ENCODE results near the gene TMOD3.
"Not testable (repeated sequence)": the region's sequence is repeated elsewhere in the genome, so short reads cannot be mapped to it uniquely, and the experiment has no call there.

TMOD3 gene

DNA sequence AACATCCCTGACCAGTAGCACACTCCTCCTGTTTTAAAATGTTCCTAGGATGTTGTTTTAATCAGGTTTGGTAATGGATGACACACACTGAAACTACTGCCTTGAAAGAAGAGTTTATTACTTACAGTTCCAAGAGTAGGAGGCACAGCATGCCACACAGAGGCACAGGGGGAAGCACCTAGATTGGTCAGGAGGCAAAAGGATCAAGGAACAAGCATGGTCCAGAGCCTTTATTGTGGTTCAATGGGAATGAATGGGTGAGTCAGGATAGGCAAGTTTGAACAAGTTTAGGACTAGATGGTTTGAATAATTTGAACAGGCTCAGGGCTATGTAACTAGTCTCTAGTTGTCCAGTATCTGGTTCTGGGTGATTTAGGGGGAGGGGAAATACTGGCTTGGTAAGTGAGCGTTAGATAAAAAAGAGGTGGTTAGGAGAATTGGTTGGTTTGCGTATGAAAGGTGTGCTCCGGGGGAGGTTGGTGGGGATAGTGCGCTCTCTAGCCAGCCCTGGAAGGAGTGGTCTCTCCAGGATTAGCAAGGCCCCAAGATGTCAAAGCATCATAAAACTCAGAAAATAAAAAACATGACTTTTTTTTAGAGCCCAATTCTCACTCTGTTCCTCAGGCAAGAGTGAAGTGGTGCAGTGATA lies 35.1 kb downstream of the TMOD3 start:
- DNase-seq (ENCODE audit: low spot score) = no peak

DNA sequence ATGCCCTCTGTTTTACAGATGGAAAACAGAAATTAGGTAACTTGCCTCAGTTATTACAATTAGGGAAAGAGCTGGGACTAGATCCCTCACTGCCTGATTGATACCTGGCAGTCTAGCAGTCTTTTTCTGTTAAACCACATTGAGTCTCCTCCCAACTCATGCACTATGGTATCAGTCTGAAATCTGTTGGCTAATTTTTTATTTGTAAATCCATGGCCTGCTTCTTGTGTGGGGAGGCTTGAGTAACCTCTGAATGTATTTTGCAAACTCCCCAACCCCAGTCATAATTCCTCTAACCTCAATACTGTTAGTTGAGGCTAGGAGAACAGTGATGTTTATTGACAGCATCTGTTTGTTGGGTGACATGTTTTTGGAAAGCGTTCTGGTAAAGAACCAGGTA lies 35.9 kb downstream of the TMOD3 start:
- DNase-seq (ENCODE audit: low spot score) = no peak

DNA sequence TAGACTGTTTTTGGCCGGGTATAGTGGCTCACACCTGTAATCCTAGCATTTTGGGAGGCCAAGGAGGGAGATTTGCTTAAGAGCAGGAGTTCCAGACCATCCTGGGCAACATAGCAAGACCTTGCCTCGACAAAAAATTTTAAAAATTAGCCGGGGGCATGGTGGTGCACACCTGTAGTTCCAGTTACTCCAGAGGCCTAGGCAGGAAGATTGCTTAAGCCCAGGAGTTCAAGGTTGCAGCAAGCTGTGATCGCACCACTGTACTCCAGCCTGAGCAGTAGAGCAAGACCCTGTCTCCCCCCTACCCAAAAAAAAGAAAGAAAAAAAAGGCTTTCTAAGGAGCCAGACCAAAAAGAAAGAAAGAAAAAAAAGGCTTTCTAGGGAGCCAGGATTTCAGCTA lies 36.7 kb downstream of the TMOD3 start:
- DNase-seq (ENCODE audit: low spot score) = no peak

DNA sequence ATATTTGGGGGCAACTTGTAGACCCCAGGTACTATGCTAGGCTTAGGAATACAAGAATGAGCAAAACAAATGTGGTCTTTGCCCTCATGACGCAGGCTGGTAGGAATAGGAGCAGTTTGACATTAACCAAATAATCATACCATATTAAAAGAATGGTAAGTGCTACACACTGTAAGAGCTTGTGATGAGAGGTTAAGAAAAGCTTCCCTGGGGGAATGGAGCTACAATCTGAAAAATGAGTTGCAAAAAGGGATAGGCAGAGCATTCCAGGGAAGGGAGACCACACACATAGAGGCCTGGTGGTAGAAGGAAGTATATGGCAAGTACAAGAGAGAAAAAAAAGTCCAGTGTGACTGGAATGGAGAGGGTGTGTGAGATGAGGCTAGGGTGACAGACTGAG lies 37.3 kb downstream of the TMOD3 start:
- DNase-seq (ENCODE audit: low spot score) = no peak

DNA sequence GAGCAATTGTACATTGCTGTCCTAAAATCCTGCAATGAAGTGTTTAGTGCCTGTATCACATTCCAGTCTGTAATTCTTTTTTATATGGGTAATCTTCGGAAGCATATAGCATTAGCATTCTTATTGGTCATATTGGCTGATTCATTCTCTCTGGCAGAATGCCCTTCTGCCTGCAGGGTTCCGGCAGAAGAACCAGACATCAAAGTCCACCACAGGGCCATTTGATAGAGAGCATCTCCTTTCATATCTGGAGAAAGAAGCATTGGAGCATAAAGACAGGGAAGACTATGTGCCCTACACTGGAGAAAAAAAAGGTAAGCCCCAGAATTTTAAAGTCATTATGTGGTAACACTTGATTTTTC lies 39.6 kb downstream of the TMOD3 start:
- no peak for DNase-seq (ENCODE audit: low spot score)

DNA sequence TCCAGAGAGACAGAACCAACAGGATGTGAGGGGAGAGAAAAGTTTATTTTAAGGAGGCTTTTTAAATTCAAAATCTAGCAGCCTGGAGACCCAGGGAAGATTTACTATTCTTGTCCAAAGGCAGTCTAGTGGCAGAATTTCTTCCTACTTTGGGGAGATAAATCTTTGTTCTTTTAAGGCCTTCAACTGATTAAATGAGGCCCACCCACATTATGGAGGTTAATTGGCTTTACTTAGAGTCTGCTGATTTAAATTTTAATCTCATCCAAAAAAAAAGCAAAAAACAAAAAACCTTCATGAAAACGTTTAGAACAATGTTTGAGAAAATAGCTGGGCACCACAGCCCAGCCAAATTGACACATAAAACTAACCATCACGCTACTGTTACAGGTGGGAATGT lies 41.3 kb downstream of the TMOD3 start:
- DNase-seq (ENCODE audit: low spot score) = no peak

DNA sequence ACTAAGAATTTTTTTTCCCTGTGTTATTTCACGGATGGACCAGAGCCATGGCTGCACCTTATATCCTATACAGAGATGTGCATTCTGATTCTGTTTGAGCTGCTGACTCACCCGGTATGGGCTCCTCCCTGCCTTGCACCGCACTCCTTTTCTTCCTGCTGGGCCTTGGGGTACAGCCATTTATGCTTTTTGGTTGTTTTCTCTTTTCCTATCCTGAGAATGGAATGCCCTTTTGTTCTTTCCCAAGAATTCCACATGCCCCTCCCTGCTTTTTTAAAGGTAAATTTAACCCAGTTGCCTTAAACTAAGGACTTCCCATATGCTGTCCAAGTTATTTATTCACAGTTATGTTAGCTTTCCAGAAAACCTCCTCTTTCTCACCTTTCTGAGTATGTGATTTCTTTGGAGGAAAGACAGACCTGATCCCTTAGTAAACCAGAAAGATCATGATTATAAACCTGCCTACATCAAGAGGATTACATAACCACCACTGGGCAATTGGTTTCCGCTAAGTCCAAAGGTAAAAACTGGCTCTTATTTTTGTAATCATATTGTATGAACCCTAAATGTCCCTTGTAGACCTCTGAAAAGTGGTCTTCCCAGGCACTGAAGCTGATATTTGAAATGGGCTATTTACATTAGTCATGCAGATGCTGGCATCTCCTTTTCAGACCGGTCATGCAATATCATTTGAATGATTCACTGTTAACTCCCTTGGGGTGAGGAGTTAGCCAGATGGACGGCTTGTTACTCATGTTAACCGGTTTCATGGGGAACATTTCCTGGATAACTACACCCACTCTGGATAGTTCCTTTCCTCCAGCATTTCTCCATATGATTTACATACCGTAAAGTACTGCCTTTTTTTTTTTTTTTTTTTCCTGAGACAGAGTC lies 45.5 kb downstream of the TMOD3 start:
- no peak for DNase-seq (ENCODE audit: low spot score)

DNA sequence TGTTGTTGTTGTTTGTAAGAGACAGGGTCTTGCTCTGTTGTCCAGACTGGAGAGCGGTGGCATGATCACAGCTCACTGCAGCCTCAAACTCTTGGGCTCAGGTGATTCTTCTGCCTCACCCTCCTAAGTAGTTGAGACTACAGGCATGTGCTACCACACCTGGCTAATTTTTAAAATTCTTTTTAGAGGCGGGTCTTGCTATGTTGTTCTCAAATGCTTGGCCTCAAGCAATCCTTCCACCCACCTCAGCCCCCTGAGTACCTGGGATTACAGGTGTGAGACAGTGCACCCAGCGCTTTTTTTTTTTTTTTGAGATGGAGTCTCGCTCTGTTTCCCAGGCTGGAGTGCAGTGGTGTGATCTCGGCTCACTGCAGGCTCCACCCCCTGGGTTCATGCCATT lies 46.7 kb downstream of the TMOD3 start:
- no peak for DNase-seq (ENCODE audit: low spot score)

DNA sequence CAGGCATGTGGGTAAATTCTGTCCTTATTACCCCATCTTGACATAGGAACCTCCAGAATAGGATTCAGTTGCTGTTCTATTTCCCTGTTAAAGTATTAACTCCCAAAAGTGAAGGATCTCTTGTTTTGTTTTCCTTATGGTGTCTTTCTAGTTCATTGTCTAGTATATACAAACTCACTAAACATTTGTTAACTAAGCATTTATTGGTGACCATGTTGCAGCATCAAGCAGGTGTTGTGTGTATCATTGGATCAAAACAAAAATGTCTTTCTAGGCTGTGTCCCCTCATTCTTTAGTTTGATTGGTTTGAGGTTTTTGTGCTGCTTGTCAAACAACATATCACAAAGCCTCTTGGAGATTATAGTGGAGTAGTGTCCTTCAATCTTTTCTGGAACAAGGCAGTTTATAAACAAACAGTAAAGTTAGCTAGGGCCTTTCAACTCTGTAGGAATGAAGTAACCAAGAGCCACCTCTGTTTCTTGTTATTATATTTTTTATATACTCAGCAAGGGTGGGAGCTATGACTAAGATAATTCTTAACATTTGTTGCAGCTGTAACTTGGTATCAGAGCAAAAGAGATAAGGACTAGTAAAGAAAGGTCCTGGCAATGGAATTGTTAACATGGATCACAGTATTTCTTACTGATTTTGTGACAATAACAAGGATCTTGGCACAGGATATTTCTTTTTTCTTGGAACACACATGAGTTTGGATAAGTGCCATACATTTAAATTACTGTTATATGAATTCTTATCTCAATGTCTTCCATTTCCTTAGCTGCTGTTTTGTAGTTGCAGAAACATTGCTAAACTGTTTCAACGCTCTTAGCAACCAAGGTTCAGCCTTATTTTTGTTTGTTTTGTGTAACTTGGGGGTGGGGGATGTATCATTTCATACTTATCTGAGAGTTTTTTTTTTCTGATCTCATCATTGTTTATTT lies 49.3 kb downstream of the TMOD3 start:
- no peak for DNase-seq (ENCODE audit: low spot score)

DNA sequence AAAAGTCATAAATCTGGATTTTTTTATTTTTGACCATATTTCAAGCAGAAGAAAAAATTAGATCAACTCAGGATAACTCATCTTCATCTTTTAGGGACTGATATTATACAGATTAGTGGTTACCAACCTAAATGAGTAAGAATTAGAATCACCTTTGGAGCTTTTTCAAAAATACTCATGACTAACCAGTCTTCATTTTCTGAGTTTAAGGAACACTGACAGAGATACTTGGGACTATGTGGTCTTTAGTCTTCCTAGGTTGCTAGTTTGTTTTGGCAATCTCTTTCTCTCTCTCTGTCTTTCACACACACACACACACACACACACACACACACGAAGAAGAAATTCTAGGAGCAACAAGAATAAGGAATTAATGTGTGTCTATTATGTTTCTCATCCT lies 50.1 kb downstream of the TMOD3 start:
- no peak for DNase-seq (ENCODE audit: low spot score)

DNA sequence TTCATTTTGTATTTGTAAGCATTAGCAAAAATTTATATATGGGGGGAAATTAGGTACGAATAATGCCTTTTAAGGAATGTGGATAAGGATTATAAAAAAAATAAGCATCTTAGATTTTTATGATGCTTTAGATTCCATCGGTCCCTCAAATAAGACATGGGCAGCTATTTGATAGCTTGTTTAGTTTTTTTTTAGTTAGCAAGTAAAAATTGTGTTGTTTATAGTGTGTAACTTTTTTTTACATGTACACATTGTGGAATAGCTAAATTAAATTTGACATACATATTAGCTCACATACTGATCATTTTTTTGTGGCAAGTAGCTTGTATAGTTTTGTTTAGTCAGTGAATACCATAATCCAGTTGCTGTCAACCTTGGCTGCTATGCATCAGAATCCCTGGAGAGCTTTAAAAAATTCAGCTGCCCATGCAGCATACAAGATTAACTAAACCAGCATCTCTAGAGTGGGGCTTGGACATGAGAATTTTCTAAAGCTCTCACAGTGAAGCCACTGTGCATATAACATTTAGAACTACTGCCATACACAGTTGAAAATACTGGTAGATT lies 53.9 kb downstream of the TMOD3 start:
- no peak for DNase-seq (ENCODE audit: low spot score)

DNA sequence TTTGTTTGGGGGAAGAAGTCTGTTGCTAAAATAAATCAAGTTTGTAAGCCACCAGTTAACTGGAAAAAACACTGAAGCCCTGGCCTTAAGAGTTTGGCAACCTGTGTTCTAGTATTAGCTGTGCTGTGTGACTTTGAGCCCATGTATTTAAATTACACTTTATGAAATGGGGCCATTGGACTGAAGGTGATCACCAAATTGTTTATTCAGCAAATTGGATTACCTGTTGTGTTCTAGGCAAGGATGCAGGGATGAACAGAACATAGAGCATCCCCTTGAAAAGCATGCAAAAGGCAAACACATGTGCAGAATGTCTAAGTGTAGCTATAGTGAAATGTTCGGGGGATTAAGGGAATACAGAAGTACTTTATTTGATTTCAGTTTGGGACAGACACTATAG lies 54.6 kb downstream of the TMOD3 start:
- no peak for DNase-seq (ENCODE audit: low spot score)

DNA sequence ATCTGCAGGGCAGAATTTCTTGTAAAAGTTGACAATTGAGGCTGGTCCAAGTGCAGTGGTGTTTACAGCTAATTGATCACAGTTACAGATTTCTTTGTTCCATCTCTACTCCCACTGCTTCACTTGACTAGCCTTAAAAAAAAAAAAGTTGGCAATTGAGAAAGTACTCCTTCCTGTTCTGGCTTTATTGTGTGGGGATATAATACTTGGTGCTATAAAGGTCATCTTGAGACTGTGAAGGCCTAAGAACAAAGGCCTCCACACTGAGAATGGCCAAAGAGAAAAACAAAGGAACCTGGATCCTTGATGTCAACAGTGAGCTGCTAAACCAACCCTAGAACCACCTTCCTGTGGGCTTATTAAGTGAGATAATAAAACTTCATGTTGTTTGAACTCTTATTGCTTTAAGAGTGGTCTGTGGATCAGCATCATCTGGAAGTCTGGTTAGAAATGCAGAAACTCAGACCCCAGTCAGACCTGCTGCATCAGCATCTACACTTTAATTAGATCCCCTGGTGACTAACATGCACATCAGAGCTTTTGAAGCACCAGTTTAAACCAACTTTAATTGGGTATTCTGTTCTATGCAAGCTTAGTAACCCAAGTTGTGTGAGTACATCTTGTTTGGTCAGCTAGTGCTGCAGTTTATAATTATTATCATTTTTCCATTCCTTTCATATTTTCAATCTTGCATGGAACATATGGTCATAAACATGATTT lies 55.2 kb downstream of the TMOD3 start:
- no peak for DNase-seq (ENCODE audit: low spot score)

DNA sequence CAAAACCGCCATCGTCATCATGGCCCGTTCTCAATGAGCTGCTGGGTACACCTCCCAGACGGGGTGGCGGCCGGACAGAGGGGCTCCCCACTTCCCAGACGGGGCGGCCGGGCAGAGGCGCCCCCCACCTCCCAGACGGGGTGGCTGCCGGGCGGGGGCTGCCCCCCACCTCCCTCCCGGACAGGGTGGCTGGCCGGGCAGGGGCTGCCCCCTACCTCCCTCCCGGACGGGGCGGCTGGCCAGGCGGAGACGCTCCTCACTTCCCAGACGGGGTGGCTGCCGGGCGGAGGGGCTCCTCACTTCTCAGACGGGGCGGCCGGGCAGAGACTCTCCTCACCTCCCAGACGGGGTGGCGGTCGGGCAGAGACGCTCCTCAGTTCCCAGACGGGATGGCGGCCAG lies 56.3 kb downstream of the TMOD3 start:
- not testable (repeated sequence) for DNase-seq (ENCODE audit: low spot score)

DNA sequence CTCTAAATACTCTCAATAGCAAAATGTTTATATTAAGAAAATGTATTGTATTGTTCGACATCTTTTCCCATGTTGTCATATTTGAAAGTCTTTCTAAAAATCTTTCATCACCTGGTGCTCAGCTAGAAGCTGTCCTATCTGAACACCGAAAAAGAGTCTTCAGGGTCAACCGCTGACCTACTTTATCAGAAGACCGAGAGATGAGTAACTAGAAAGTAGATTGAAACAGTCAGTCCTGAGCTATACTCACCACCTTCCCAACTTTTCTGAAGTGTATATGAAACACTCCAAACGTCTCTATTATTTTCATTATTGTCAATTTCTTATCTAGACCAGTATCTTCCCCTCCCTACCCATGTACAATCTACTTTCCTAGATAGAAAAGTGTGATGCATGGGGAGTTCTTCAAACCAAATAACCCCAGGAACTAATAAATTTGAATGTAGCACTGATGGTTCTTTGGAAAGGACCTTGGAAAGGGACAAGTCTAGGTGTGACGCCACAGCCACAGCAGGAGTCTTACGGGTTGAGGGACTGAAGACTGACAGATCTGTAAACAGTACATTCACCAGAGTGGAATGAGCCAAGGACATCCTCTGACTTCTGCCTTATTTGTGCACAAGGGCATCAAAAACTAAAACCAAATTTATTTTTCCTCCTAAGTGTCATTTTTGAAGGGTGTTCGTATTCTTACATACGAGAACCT lies 58.6 kb downstream of the TMOD3 start:
- no peak for DNase-seq (ENCODE audit: low spot score)

DNA sequence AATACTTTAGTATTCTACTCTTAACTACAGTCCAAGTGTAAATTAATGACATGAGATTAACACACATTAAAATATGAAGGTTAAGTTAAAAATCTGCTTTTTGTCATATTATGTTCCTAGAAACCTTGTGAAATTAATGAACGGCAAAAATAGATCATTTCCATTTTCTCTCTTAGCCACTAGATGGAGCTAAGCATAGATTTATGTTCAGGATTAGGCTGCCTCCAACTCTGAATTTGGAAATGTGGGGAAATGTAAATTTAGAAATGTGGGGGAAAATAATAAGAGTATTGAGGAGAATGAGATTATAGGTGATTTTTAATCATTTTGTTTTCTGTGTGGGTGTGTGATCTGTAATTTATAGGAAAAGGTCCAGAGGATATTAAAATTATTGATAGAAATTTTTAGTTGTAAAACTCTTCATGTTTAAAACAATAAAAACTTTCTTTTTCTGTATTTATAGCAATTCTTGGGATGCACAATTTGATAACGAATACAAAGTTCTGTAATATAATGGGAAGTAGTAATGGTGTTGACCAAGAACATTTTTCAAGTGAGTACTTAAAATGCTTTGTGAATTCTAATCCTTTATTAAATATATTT lies 59.2 kb downstream of the TMOD3 start:
- peak; percentile 30 for DNase-seq (ENCODE audit: low spot score)

DNA sequence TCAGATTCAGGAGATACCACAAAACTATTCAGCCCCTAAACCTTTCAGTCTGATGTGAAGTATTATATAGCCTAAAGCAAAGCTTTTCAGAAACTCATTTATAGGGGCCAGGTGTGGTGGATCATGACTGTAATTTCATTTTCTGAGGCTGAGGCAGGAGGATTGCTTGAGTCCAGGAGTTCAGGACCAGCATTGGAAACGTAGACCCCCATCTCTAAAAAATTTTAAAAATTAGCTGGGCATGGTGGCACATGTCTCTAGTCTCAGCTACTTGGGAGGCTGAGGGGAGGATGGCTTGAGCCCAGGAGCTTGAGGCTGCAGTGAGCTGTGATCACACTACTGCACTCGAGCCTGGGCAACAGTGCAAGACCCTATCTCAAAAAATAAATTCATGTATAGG lies 60.0 kb downstream of the TMOD3 start:
- no peak for DNase-seq (ENCODE audit: low spot score)

DNA sequence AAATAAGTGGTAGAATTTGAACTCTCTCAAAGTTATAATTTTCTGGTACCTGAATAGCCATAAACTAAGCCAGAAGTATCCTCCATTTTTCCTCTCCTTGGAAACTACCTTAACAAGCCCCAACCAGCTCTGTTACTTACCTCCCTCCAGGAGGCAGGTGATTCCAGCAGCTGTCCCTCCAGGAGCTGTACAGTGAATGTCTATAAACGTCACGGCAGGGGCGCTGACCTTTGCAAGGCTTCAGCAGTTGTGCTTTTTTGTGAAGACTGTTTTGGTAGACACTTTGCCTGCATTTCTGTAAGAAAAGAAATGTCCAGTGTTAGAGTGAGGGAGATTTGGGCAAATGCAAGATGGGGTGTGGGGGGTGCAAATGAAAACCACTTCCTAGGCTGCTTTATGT lies 75.0 kb downstream of the TMOD3 start:
- no peak for DNase-seq (ENCODE audit: low spot score)

DNA sequence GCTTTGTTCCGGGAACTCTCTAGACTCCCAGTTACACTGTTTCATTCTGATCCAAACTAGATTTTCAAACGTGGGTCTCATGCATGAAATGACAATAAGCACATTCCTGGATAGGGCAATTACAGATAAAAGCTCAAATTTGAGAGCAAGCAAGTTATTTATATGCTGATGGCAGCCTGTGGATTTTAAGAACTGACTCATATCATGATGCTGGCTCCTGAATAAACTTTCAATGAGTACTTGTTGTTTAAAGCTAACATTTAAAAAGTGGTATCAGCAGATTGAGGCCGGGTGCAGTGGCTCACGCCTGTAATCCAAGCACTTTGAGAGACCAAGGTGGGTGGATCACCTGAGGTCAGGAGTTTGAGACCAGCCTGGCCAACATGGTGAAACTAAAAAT lies 75.5 kb downstream of the TMOD3 start:
- DNase-seq (ENCODE audit: low spot score) = no peak

DNA sequence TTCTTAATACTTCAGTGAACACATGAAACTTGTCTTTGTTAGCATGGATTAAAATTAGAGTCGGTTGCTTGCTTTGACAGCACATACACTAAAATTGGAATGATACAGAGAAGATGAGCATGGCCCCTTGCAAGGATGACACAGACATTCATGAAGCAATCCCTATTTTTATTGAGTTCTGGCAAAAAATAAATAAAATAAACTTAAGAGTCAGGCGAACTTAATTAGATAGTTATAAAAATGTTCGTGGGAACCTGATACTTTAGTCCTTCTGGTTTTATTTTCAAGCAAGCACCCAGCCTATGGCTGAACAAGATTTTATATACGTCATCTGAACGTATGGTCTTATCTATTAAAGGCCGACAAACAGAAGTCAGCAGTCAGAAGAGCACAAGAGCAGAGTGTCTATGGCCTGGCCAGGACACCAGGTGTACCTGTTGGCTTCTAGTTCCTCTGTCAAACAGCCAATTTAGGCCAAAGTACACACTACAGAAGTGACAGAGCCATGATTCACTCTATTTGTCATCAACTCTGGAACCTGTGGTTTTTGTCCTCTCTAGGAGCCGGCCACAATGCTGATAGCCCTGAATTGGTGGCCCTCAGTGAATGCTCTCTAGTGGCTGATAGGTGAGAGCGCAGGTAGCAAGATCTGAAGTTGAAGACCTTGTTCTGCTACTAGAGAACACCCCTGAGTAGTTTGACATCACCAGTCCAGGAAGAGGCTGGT lies 77.8 kb downstream of the TMOD3 start:
- DNase-seq (ENCODE audit: low spot score) = no peak
